Kidney tubule cell (primary cell): Measurements from ENCODE around the gene ANKS6.
"Not testable (repeated sequence)": the region's sequence is repeated elsewhere in the genome, so short reads cannot be mapped to it uniquely, and the experiment has no call there.

Source experiments
- DNase-seq: peaks from one replicate; pipeline ENCODE4 v3.0.0-alpha.2; 2018; ENCODE audit warnings: low spot score

Gene ANKS6

GRCh38 chr9:98702835-98703380 lies 93.4 kb downstream of the ANKS6 start:
- DNase-seq: no peak

GRCh38 chr9:98702340-98702739 lies 94.0 kb downstream of the ANKS6 start:
- no peak for DNase-seq

GRCh38 chr9:98701576-98701975 lies 94.8 kb downstream of the ANKS6 start:
- no peak for DNase-seq

GRCh38 chr9:98700801-98701200 lies 95.6 kb downstream of the ANKS6 start:
- no peak for DNase-seq

GRCh38 chr9:98698856-98699255 lies 97.5 kb downstream of the ANKS6 start:
- no peak for DNase-seq

- no peak for DNase-seq
These were observed 101.4 kb downstream of the ANKS6 start for GRCh38 chr9:98694943-98695342.

- DNase-seq: no peak
These were observed 104.0 kb downstream of the ANKS6 start for GRCh38 chr9:98692392-98692791.

GRCh38 chr9:98691890-98692289 lies 104.5 kb downstream of the ANKS6 start:
- no peak for DNase-seq

GRCh38 chr9:98690686-98691085 lies 105.7 kb downstream of the ANKS6 start:
- no peak for DNase-seq

GRCh38 chr9:98688710-98689495 lies 107.5 kb downstream of the ANKS6 start:
- no peak for DNase-seq

GRCh38 chr9:98687911-98688310 lies 108.4 kb downstream of the ANKS6 start:
- peak; percentile 51 for DNase-seq

GRCh38 chr9:98686961-98687855 lies 109.1 kb downstream of the ANKS6 start:
- DNase-seq: peak; percentile 40

GRCh38 chr9:98684816-98685215 lies 111.5 kb downstream of the ANKS6 start:
- not testable (repeated sequence) for DNase-seq
